ENCODE measurements around the gene MROH8.
"Not testable (repeated sequence)": the region's sequence is repeated elsewhere in the genome, so short reads cannot be mapped to it uniquely, and the experiment has no call there.

The MROH8 gene

GRCh38 chr20:37081717-37082289 lies 97.5 kb downstream of the MROH8 start:
- ATAC-seq: no peak

GRCh38 chr20:37077009-37077408 lies 102.3 kb downstream of the MROH8 start:
- no peak for ATAC-seq

GRCh38 chr20:37075932-37076685 lies 103.2 kb downstream of the MROH8 start:
- no peak for ATAC-seq

- no peak for ATAC-seq
These were observed 106.8 kb downstream of the MROH8 start for GRCh38 chr20:37072293-37073196.

GRCh38 chr20:37071481-37071911 lies 107.9 kb downstream of the MROH8 start:
- peak; percentile 95 to 97 for ATAC-seq

GRCh38 chr20:37069563-37069962 lies 109.8 kb downstream of the MROH8 start:
- ATAC-seq: not testable (repeated sequence)

- peak in 1 of 2 donors; percentile 43 for ATAC-seq
These were observed 113.2 kb downstream of the MROH8 start for GRCh38 chr20:37066168-37066567.

- no peak for ATAC-seq
These were observed 124.1 kb downstream of the MROH8 start for GRCh38 chr20:37055276-37055675.

GRCh38 chr20:37053230-37053950 lies 126.0 kb downstream of the MROH8 start:
- no peak for ATAC-seq

All from activated CD4-positive, CD25-positive, alpha-beta regulatory T cell treated with anti-CD3 and anti-CD28 coated beads, Interleukin-2, amount 50 U/mL, for 24 hours (primary cell).